IPS-18c (cell line): ENCODE measurements around the gene ABCC12.
"Not testable (repeated sequence)": the region's sequence is repeated elsewhere in the genome, so short reads cannot be mapped to it uniquely, and the experiment has no call there.

Experiments used
- H3K4me3 ChIP-seq: 2 replicates; pipeline ENCODE4 v1.7.0; 2013; ENCODE audit warnings: low read depth, mild to moderate bottlenecking, low read length, moderate library complexity; ENCODE audit not compliant: insufficient read depth
- H3K9me3 ChIP-seq: one replicate; pipeline ENCODE4 v1.6.1; 2013; ENCODE audit warnings: mild to moderate bottlenecking, low read length, moderate library complexity; ENCODE audit not compliant: control insufficient read depth, insufficient read depth

The ABCC12 gene

DNA sequence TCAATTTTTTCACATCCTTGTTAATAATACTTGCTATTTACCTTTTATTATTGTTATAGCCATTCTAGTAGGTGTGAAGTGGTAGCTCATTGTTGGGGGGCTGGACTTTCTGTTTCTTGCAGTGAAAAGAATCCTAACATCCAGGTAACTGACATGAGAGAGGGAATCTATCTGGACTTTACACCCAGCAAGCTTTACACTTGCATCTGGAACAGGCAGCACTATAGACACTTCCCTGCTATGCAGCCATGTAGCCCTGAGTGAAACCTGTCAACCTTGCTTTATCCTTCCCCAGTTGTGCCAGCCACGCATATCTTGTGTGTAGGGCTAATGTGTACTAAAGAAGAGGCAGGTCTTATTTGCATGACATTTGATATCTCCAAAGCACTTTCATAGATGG lies 16.9 kb upstream of the ABCC12 start:
- no peak overlapping the region for H3K4me3 ChIP-seq
- no peaks in the 10 kb centered on the region for H3K9me3 ChIP-seq

DNA sequence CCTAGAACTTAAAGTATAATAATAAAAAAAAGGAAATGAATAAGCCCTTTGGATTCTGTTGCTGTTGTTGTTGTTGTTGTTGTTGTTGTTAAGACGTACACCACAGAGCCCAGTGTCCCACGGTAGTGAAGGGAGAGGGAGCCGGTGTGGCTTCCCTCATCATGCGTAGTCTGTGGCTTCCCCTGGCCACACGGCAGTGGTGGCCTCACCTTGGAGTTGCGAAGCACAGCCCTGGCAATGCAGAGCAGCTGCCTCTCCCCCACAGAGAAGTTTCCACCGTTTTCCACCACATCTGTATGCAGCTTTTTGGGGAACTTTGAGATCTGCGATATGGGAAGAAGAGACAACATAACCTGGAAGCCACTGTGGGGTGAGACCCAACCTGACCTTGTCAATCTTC lies 14.1 kb upstream of the ABCC12 start:
- Histone ChIP-seq H3K4me3 (no peak overlapping the region), H3K9me3 (no peaks in the 10 kb centered on the region)

- no peaks in the 10 kb centered on the region for H3K9me3 ChIP-seq
- H3K4me3 ChIP-seq = no peak overlapping the region
Observed at GRCh38 chr16:48168075-48168474, 12.3 kb upstream of the ABCC12 start.

GRCh38 chr16:48166617-48167016 lies 10.8 kb upstream of the ABCC12 start:
- H3K4me3 ChIP-seq, H3K9me3 ChIP-seq: not testable (repeated sequence)

- no peak overlapping the region for H3K4me3 ChIP-seq
- H3K9me3 ChIP-seq = no peaks in the 10 kb centered on the region
Observed at GRCh38 chr16:48165961-48166578, 10.3 kb upstream of the ABCC12 start.

- no peaks in the 10 kb centered on the region for H3K9me3 ChIP-seq
- no peak overlapping the region for H3K4me3 ChIP-seq
Observed at GRCh38 chr16:48164907-48165715, 9.3 kb upstream of the ABCC12 start.

DNA sequence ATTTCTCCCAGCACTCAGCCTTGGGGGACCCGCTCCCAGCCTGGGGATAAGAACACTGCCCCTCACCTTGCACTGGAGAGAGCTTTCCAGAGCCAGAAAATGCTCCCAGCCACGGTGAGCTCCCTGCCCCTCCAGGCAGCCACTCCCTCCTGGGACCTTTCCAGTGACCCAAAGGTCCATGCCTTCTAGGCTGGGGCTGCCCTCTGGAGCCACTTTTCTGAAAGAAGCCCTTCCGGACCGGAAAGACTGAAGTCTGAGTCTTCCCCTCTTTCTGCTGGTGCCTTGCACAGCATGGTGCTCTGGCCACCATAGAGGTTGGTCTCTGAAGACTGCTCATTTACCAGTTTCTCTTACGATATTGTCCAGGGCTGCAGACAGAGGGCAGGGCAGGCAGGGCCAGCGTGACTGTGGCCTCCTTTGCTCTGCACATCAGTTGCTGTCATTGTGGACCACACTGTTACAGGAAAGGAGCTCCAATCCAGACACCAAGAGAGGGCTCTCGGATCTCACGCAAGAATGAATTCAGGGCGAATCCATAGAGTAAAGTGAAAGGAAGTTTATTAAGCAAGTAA lies 7.1 kb upstream of the ABCC12 start:
- no peaks in the 10 kb centered on the region for H3K9me3 ChIP-seq

DNA sequence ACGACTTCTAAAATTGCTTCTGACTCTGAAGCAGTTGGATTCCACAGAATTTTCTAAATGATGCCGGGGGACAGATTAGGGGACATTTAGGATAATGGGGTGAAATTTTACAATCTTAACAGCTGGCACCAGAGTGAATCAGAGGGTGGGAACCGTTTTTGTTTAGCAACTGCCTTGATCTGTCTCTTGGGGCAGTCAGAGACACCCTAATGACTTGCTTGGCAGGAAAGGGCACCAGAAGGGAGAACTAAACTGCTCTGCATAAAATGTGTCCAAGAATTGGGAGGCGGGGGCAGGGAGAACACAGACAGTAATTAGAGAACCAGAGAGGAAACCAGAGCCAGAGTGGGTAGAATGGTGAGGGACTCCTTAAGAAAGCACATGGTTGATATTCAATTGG lies 6.1 kb upstream of the ABCC12 start:
- no peaks in the 10 kb centered on the region for H3K9me3 ChIP-seq
- H3K4me3 ChIP-seq = no peak overlapping the region

More for the DNA sequence above, 7.1 kb upstream of the ABCC12 start:
- H3K4me3 ChIP-seq = no peak overlapping the region

DNA sequence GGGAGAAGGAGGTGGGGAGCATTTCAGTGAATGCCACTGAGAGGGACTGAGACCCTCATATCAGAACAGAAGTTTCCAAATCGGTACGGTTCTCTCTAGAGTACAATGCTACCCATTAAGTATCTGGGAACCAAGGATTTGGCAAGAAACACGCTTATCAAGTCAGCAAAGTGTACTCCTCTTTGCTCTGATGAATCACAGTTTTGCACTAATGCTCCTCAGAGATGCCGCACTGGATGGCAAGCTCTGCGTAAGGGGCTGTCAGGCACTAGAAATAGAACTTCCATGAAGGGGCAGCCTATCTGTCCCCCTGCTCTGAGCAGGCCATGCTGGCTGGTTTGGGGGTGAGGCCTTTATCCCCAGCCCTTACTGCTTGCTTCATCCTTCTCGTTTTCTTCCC lies 4.8 kb upstream of the ABCC12 start:
- Histone ChIP-seq H3K4me3 (no peak overlapping the region), H3K9me3 (no peaks in the 10 kb centered on the region)

DNA sequence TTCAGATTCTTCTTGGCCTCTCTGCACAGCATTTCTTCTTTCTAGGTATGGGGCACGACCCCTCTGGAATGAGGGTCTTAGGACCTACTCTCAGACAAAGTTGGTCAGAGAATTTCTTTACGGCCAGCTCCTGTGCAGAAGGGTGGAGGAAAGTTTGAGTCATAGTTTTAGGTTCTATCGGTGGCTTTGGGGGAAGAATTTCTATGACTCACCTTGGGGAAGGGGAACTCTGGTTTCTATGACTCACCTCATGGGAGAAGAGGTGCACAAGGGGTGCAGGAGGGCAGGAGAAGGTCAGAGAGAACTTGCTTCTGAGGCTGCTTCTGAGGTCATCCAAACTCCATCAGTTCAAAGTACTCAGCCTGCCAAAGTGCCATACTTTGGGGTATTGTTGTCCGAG lies 2.5 kb upstream of the ABCC12 start:
- no peaks in the 10 kb centered on the region for H3K9me3 ChIP-seq
- no peak overlapping the region for H3K4me3 ChIP-seq

- no peak overlapping the region for H3K4me3 ChIP-seq
- no peaks in the 10 kb centered on the region for H3K9me3 ChIP-seq
Observed at GRCh38 chr16:48157794-48158193, 2.0 kb upstream of the ABCC12 start.

GRCh38 chr16:48157302-48157701 lies 1.5 kb upstream of the ABCC12 start:
- H3K9me3 ChIP-seq = no peaks in the 10 kb centered on the region
- no peak overlapping the region for H3K4me3 ChIP-seq

DNA sequence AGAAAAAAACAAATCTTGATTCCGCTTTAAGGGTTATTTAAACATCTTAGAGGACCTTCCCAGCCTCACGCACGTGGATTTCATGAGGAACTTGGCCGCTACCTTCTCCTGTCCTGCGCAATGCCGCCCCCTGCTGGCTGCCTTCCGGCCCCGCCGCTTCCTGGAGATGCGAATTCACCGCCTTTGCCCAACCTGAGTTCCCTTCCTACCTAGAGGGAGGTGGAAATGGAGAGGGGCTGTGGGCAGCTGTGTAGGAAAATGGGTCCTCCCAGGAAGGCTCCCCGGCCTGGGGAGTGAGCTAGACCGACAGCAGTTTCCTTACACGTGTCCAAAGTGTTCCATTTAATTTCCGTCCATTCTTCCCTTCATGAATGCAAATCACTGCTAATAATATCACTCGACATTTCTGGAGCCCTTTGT lies 1.0 kb upstream of the ABCC12 start:
- no peak overlapping the region for H3K4me3 ChIP-seq
- no peaks in the 10 kb centered on the region for H3K9me3 ChIP-seq

GRCh38 chr16:48153774-48154173 lies 2.0 kb downstream of the ABCC12 start:
- Histone ChIP-seq H3K9me3 (no peaks in the 10 kb centered on the region), H3K4me3 (no peak overlapping the region)

GRCh38 chr16:48152226-48152625 lies 3.6 kb downstream of the ABCC12 start:
- H3K4me3 ChIP-seq = no peak overlapping the region

DNA sequence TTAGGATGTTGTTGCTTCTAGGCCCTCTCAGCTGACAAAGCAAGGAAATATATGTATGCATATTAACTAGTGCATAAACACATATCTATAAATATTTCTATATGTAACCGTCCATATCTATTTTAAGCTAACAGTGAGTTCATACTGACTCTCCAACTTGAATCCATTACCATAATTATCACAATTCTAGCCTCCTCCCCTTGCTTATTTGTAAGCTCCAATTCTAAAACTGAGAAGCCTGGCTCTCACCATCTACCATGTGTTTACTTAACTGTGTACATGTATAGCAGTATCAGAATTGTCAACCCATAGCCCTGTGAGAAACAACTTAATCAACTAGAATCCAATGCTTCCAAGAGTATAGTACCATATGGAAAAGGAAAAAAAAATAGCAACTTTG lies 5.1 kb downstream of the ABCC12 start:
- no peaks in the 10 kb centered on the region for H3K9me3 ChIP-seq
- H3K4me3 ChIP-seq = no peak overlapping the region

More at GRCh38 chr16:48152226-48152625, 3.6 kb downstream of the ABCC12 start:
- no peaks in the 10 kb centered on the region for H3K9me3 ChIP-seq

DNA sequence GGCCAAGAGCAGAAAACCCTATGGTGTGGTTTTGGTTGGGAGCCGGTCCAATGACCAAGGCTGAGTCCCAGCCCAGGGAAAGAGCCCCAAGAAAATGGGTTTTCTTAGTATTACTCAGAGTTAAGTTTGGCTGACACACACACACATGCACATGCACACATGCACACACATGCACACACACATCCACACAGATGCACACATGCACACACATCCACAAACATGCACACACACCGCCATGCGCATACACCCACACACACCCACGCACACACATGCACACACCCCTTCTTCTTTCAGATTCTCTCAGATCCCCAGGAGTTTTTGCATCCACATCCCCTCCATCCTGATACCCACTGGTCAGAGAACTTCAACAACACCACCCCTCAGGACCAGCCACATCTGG lies 9.1 kb downstream of the ABCC12 start:
- Histone ChIP-seq H3K4me3 (no peak overlapping the region), H3K9me3 (no peaks in the 10 kb centered on the region)

- no peaks in the 10 kb centered on the region for H3K9me3 ChIP-seq
Observed at GRCh38 chr16:48146131-48146530, 9.7 kb downstream of the ABCC12 start.

More at GRCh38 chr16:48146131-48146530, 9.7 kb downstream of the ABCC12 start:
- no peak overlapping the region for H3K4me3 ChIP-seq
